Activated B cell treated with CpG ODN at 0.5 μM for 24 hours (primary cell): ENCODE results near the gene NFATC3. TPM values are rescaled to one million over a fixed set of nuclear protein-coding genes. Genes with fewer than 3 reads are reported as not detected.
A peak's percentile ranks its signal among the peaks of the same experiment; 100 is the strongest.

Experiments used
- ATAC-seq: fragments of 200-7000 bp; cut with Tn5 transposase; one replicate; pipeline ENCODE4 v1.10.0; 2021; ENCODE audit warnings: low read depth, mild to moderate bottlenecking, moderate library complexity
- CTCF ChIA-PET: fragments of 350-600 bp; sonication (Branson Sonifier 250); formaldehyde crosslinking; loops from one replicate; lab custom pipeline; 2021; ENCODE audit warnings: antibody characterized with exemption; lab: Charles Lee
- POLR2A ChIA-PET: fragments of 350-600 bp; sonication (Branson Sonifier 250); formaldehyde crosslinking; loops from one replicate; lab custom pipeline; 2021; ENCODE audit warnings: antibody characterized with exemption; lab: Charles Lee
- DNase-seq: peaks from one replicate; pipeline ENCODE4 v3.0.0; 2022
- H3K27ac Mint-ChIP-seq: one replicate; pipeline ENCODE4 v1.8.0; 2020; ENCODE audit warnings: mixed read lengths
- H3K27me3 Mint-ChIP-seq: one replicate; pipeline ENCODE4 v1.8.0; 2021; ENCODE audit warnings: mixed read lengths
- H3K36me3 Mint-ChIP-seq: one replicate; pipeline ENCODE4 v1.8.0; 2021; ENCODE audit warnings: low read depth, mixed read lengths
- H3K4me1 Mint-ChIP-seq: one replicate; pipeline ENCODE4 v1.8.0; 2021; ENCODE audit warnings: mixed read lengths
- H3K4me3 Mint-ChIP-seq: one replicate; pipeline ENCODE4 v1.8.0; 2020; ENCODE audit warnings: mild to moderate bottlenecking, mixed read lengths
- H3K9me3 Mint-ChIP-seq: one replicate; pipeline ENCODE4 v1.8.0; 2020; ENCODE audit warnings: mixed read lengths
- intact Hi-C: fragments of 100-400 bp; cut with micrococcal nuclease; formaldehyde crosslinking; loops from one replicate; pipeline ENCODE4 v1.15.1; 2024
- total RNA-seq: library from RNA; stranded (reverse); gene quantifications from 2 replicates; pipeline ENCODE4 v1.2.3, GENCODE V29; 2022
- TF ChIP-seq, protein P1 (sequence below): fragments of 200-600 bp; IDR thresholded peaks from one replicate; pipeline ENCODE4 v1.8.0; 2022; ENCODE audit warnings: antibody characterized with exemption, mild to moderate bottlenecking

NFATC3 gene
- total RNA-seq, 1 donor from 2014 or later: 72.0 TPM

- intact Hi-C loops: loop anchor here (1.0 to 10.0 kb wide), 5 partner anchors 9 to 410 kb away; partner anchors contain the start of genes ACD, C16orf86, ENKD1 and PARD6A
- peak; percentile 76 for DNase-seq
- H3K27ac Mint-ChIP-seq: peak overlapping the region; percentile 96
- peak; percentile 90 for ATAC-seq
- peaks cover 88% of the 10 kb centered on the region for H3K4me1 Mint-ChIP-seq
- no peaks in the 10 kb centered on the region for H3K9me3 Mint-ChIP-seq
- TF ChIP-seq, protein P1, sequence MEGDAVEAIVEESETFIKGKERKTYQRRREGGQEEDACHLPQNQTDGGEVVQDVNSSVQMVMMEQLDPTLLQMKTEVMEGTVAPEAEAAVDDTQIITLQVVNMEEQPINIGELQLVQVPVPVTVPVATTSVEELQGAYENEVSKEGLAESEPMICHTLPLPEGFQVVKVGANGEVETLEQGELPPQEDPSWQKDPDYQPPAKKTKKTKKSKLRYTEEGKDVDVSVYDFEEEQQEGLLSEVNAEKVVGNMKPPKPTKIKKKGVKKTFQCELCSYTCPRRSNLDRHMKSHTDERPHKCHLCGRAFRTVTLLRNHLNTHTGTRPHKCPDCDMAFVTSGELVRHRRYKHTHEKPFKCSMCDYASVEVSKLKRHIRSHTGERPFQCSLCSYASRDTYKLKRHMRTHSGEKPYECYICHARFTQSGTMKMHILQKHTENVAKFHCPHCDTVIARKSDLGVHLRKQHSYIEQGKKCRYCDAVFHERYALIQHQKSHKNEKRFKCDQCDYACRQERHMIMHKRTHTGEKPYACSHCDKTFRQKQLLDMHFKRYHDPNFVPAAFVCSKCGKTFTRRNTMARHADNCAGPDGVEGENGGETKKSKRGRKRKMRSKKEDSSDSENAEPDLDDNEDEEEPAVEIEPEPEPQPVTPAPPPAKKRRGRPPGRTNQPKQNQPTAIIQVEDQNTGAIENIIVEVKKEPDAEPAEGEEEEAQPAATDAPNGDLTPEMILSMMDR: no peak
- POLR2A ChIA-PET: interaction anchor here (0.5 to 9.1 kb wide), 17 partner anchors 10 to 537 kb away, joined by 3 to 211 read pairs (median 3); partner anchors contain the start of gene NFATC3
- peak overlapping the region; percentile 81 for H3K4me3 Mint-ChIP-seq
- CTCF ChIA-PET: interaction anchor here (0.6 to 6.3 kb wide), 7 partner anchors 9 to 80 kb away, joined by 3 to 54 read pairs (median 6); partner anchors contain the start of gene NFATC3
- H3K27me3 Mint-ChIP-seq: no peaks in the 10 kb centered on the region
- peaks cover 84% of the 10 kb centered on the region for H3K36me3 Mint-ChIP-seq
Observed at GRCh38 chr16:68074850-68075555, 10.2 kb upstream of the NFATC3 start.

- ChIA-PET POLR2A (interaction anchor here (0.5 to 9.1 kb wide), 8 partner anchors 9 to 233 kb away, joined by 3 to 211 read pairs (median 4); partner anchors contain the start of gene NFATC3), CTCF (interaction anchor here (0.8 to 6.3 kb wide), 2 partner anchors 8 to 10 kb away, joined by 3 to 54 read pairs; partner anchors contain the start of gene NFATC3)
- intact Hi-C loops: loop anchor here (1.0 to 10.0 kb wide), 5 partner anchors 8 to 411 kb away; partner anchors contain the start of genes ACD, C16orf86, ENKD1 and PARD6A
- DNase-seq (no peak), ATAC-seq (no peak)
- H3K27ac Mint-ChIP-seq: peak overlapping the region; percentile 96
- TF ChIP-seq, protein P1: no peak
- H3K4me3 Mint-ChIP-seq: peak overlapping the region; percentile 81
- peaks cover 74% of the 10 kb centered on the region for H3K36me3 Mint-ChIP-seq
- H3K27me3 Mint-ChIP-seq: no peaks in the 10 kb centered on the region
- H3K4me1 Mint-ChIP-seq: peaks cover 88% of the 10 kb centered on the region
- no peaks in the 10 kb centered on the region for H3K9me3 Mint-ChIP-seq
Observed at GRCh38 chr16:68075980-68076379, 9.2 kb upstream of the NFATC3 start.

- TF ChIP-seq, protein P1: no peak
- Mint-ChIP-seq H3K4me3 (no peak overlapping the region), H3K27me3 (no peaks in the 10 kb centered on the region), H3K4me1 (peaks cover 88% of the 10 kb centered on the region), H3K27ac (peak overlapping the region; percentile 96), H3K36me3 (peaks cover 73% of the 10 kb centered on the region), H3K9me3 (no peaks in the 10 kb centered on the region)
- DNase-seq: no peak
- ChIA-PET POLR2A (interaction anchor here (0.5 to 9.1 kb wide), 4 partner anchors 8 to 141 kb away, joined by 3 to 211 read pairs (median 4); partner anchors contain the start of gene NFATC3), CTCF (interaction anchor here (6.3 kb wide), 1 partner anchor 7 kb away, joined by 54 read pairs; the partner anchor contains the start of gene NFATC3)
- intact Hi-C loops: loop anchor here (10.0 kb wide), 1 partner anchor 412 kb away; the partner anchor contains the start of genes ACD, C16orf86, ENKD1 and PARD6A
- ATAC-seq: no peak
Observed at GRCh38 chr16:68076560-68076959, 8.6 kb upstream of the NFATC3 start.

DNA sequence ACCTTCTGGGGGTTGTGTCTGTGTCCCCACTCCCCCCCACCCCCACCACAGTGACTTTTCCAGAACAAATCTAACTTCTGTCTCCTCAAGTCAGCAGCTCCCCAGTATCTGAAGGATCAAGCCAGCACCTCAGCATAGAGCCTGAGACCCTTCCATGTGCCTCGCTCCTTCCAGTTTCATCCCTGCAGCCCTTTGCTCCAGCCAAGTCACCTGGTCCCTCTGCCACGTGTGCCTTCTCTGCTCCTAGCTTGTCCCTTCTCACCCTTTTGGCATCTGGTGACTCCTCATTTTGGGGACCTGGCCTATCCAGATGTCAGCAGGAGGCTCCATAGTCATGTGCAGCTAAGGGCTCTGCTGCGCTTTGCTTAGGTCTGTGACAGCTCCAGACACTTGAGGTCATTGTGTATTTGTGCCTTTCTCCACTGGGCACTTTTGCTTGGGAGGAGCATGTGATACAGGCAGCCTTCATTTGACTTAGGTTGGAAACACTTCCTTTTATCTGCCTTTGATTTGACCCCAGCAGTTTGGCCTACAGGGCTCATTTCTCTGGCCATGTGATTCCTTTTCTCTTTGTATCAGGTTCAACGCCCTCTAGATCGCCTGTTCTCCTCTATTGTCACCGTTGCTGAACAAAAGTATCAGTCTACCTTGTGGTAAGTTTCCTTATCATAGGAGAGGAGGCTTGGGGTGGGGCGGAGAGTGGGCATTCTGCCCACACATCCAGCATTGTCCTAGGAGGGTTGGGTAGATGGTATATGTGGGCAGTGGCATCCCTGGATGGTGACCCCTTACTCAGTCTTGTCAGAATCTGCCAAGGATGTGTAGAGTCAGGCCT, 7.1 kb upstream of the NFATC3 start:
- intact Hi-C loops: loop anchor here (10.0 kb wide), 1 partner anchor 413 kb away; the partner anchor contains the start of genes ACD, C16orf86, ENKD1 and PARD6A
- Mint-ChIP-seq H3K9me3 (no peaks in the 10 kb centered on the region), H3K27me3 (no peaks in the 10 kb centered on the region), H3K4me1 (peaks cover 89% of the 10 kb centered on the region), H3K27ac (peak overlapping the region; percentile 91), H3K36me3 (peaks cover 65% of the 10 kb centered on the region), H3K4me3 (peak overlapping the region; percentile 33)
- POLR2A ChIA-PET: no interaction called here
- CTCF ChIA-PET: no interaction called here
- DNase-seq (no peak), ATAC-seq (no peak)
- TF ChIP-seq, protein P1: no peak
